Measurements from ENCODE around the gene POLR3GL. TPM values are rescaled to one million over a fixed set of nuclear protein-coding genes. Genes with fewer than 3 reads are reported as not detected.

POLR3GL gene
- total RNA-seq, 1 donor from 2014 or later: 12.0 TPM

DNA sequence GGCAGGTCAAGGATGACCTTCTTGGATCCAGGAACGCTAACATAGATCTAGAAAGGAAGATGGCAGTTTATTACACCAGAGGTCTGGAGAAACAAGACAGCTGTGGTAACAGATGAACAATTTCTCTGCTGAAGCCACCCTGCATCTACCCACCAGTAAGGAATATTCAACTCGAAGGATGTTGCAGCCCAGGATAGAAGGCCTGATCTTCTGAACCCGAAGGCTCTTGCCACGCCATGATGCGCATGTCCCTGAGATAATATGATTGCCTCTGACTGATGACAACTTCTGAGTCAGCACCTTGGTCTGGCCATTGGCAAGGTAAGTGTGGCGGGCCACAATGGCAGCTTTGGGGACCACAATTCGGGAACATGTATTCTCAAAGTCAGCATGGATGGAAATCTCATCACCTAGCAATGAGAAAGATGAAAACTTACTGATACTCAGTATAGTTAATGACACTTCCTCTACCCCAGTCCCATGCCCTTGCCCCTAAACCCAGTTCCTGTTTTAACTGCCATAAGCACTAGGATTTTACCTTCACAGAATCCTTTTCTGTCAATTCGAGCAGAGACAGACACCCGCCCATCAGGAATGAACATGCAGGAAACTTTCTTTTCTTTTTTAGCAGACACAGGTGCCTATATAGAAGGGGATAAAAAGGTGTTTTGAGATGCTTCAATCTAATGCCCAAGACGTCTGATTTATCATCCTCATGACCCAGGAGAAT lies 30.1 kb downstream of the POLR3GL start:
- H3K27me3 ChIP-seq: peaks cover 19% of the 10 kb centered on the region
- no peak for DNase-seq (ENCODE audit: low spot score)
- peak overlapping the region; percentile 98 for H3K4me3 Mint-ChIP-seq
- peaks cover 48% of the 10 kb centered on the region for H4K20me1 ChIP-seq (ENCODE audit: low read depth)
- H3K36me3 ChIP-seq: peaks cover 17% of the 10 kb centered on the region
- peaks cover 65% of the 10 kb centered on the region for H3K4me1 Mint-ChIP-seq
- H3K9me3 Mint-ChIP-seq: peaks cover 2% of the 10 kb centered on the region
- H3K79me2 ChIP-seq (ENCODE audit: low read depth): peaks cover 22% of the 10 kb centered on the region
- H3K27ac Mint-ChIP-seq: no peak overlapping the region
- H3K4me1 ChIP-seq: peaks cover 39% of the 10 kb centered on the region
- peaks cover 42% of the 10 kb centered on the region for H3K36me3 Mint-ChIP-seq
- H3F3A ChIP-seq (ENCODE audit: low read depth): peaks cover 41% of the 10 kb centered on the region
- peak overlapping the region; percentile 94 for H3K4me2 ChIP-seq
- no peaks in the 10 kb centered on the region for H3K9me3 ChIP-seq (ENCODE audit: low read depth)
- peak overlapping the region; percentile 70 for H3K9ac ChIP-seq
- H3K27ac ChIP-seq: no peak overlapping the region
- H3K4me3 ChIP-seq: peak overlapping the region; percentile 85
- TF ChIP-seq EZH2 (IDR thresholded peaks at IDR 0.05): no peak
- no peak for TF ChIP-seq EZH2phosphoT487 (IDR thresholded peaks at IDR 0.05)
- TF ChIP-seq, protein P1, sequence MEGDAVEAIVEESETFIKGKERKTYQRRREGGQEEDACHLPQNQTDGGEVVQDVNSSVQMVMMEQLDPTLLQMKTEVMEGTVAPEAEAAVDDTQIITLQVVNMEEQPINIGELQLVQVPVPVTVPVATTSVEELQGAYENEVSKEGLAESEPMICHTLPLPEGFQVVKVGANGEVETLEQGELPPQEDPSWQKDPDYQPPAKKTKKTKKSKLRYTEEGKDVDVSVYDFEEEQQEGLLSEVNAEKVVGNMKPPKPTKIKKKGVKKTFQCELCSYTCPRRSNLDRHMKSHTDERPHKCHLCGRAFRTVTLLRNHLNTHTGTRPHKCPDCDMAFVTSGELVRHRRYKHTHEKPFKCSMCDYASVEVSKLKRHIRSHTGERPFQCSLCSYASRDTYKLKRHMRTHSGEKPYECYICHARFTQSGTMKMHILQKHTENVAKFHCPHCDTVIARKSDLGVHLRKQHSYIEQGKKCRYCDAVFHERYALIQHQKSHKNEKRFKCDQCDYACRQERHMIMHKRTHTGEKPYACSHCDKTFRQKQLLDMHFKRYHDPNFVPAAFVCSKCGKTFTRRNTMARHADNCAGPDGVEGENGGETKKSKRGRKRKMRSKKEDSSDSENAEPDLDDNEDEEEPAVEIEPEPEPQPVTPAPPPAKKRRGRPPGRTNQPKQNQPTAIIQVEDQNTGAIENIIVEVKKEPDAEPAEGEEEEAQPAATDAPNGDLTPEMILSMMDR (IDR thresholded peaks at IDR 0.05): no peak
- H2AFZ ChIP-seq (replicated peaks): no peak overlapping the region
- H3K27me3 Mint-ChIP-seq (ENCODE audit: insufficient read depth, low read depth): peaks cover 9% of the 10 kb centered on the region

DNA sequence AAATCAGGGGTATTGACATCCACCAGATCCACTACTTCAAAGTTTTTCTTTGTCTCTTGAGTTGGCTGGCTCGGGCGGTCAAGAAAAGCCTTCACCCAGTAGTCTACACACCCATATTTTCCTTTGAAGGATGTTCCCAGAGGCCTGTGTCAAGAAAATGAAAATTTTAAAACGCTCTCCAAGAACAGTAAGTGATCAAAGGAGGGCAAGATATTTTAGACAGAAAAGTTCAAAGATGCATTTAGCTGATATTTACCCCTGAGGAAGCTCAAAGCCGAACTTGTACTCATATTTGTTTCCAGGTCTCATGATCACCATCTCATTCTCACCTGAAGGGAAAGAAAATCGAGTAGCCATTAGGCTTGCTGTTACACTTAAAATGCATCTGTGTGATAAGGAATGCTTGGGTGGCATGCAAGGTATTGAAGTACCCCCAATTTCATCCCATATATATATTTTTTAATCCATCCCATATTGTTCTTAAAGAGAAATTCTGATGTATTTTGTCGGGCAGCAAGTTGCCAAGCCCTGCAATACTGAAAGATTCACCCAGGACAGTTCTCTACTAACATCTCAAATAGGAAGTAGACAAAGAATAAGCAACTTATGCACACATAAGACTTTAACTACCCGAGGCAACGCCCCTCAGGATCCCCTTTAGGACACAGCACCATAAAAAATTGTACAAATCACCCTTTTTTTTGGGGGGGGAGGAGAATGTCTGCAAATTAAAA lies 30.8 kb downstream of the POLR3GL start:
- peaks cover 2% of the 10 kb centered on the region for H3K9me3 Mint-ChIP-seq
- Histone ChIP-seq H3F3A (ENCODE audit: low read depth) (peaks cover 41% of the 10 kb centered on the region), H3K27me3 (peaks cover 19% of the 10 kb centered on the region), H3K4me1 (peaks cover 44% of the 10 kb centered on the region), H3K27ac (no peak overlapping the region), H4K20me1 (ENCODE audit: low read depth) (peaks cover 48% of the 10 kb centered on the region), H3K36me3 (peaks cover 17% of the 10 kb centered on the region), H3K4me3 (peak overlapping the region; percentile 85), H3K9me3 (ENCODE audit: low read depth) (no peaks in the 10 kb centered on the region), H3K79me2 (ENCODE audit: low read depth) (peaks cover 22% of the 10 kb centered on the region), H3K9ac (peak overlapping the region; percentile 70), H3K4me2 (peak overlapping the region; percentile 94), H2AFZ (replicated peaks) (no peak overlapping the region)
- TF ChIP-seq, protein P1 (IDR thresholded peaks at IDR 0.05): no peak
- TF ChIP-seq EZH2 (IDR thresholded peaks at IDR 0.05): no peak
- H3K27me3 Mint-ChIP-seq (ENCODE audit: insufficient read depth, low read depth): peaks cover 8% of the 10 kb centered on the region
- H3K27ac Mint-ChIP-seq: peak overlapping the region; percentile 89
- DNase-seq (ENCODE audit: low spot score): no peak
- H3K4me1 Mint-ChIP-seq: peaks cover 67% of the 10 kb centered on the region
- peak overlapping the region; percentile 98 for H3K4me3 Mint-ChIP-seq
- H3K36me3 Mint-ChIP-seq: peaks cover 42% of the 10 kb centered on the region

DNA sequence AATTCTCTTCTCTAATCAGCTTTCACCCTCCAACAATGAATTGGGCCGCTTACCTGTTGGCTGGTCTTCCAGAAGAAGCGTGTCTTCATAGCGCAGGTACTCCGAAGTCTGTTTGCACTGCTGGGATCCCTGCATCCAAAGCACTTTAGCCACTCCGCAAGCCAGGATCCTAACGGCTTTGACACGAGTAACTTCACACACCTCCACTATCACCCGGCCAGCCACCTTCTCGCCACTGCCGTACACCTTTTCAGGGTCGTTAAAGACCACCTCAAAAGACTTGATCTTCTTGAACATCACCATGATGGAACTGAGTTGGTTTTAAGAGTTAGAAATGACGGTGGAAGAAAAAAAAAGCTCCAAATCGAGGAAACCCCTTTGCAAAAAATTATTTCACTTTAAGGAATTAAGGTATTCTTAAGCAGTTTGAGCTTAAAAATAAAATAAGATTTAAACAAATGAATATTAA lies 31.5 kb downstream of the POLR3GL start:
- peaks cover 19% of the 10 kb centered on the region for H3K27me3 ChIP-seq
- H3K27ac ChIP-seq: no peak overlapping the region
- H3K4me3 ChIP-seq: peak overlapping the region; percentile 85
- H3K4me2 ChIP-seq: peak overlapping the region; percentile 94
- peaks cover 37% of the 10 kb centered on the region for H3F3A ChIP-seq (ENCODE audit: low read depth)
- peaks cover 8% of the 10 kb centered on the region for H3K27me3 Mint-ChIP-seq (ENCODE audit: insufficient read depth, low read depth)
- H3K36me3 ChIP-seq: peaks cover 17% of the 10 kb centered on the region
- DNase-seq (ENCODE audit: low spot score): peak; percentile 37
- peak overlapping the region; percentile 89 for H3K27ac Mint-ChIP-seq
- H3K4me1 ChIP-seq: peaks cover 44% of the 10 kb centered on the region
- H3K9ac ChIP-seq: peak overlapping the region; percentile 70
- peaks cover 48% of the 10 kb centered on the region for H4K20me1 ChIP-seq (ENCODE audit: low read depth)
- no peaks in the 10 kb centered on the region for H3K9me3 ChIP-seq (ENCODE audit: low read depth)
- TF ChIP-seq EZH2 (IDR thresholded peaks at IDR 0.05): no peak
- no peak for TF ChIP-seq EZH2phosphoT487 (IDR thresholded peaks at IDR 0.05)
- TF ChIP-seq, protein P1 (IDR thresholded peaks at IDR 0.05): no peak
- peaks cover 42% of the 10 kb centered on the region for H3K36me3 Mint-ChIP-seq
- H3K4me1 Mint-ChIP-seq: peaks cover 65% of the 10 kb centered on the region
- no peak overlapping the region for H2AFZ ChIP-seq (replicated peaks)
- peaks cover 22% of the 10 kb centered on the region for H3K79me2 ChIP-seq (ENCODE audit: low read depth)
- H3K9me3 Mint-ChIP-seq: peaks cover 2% of the 10 kb centered on the region
- H3K4me3 Mint-ChIP-seq: peak overlapping the region; percentile 98

Data from neural progenitor cell (in vitro differentiated cells).